ENCODE results near the gene SCAMP1. TPM values are rescaled to one million over a fixed set of nuclear protein-coding genes. Genes with fewer than 3 reads are reported as not detected.

SCAMP1 gene, protein sequence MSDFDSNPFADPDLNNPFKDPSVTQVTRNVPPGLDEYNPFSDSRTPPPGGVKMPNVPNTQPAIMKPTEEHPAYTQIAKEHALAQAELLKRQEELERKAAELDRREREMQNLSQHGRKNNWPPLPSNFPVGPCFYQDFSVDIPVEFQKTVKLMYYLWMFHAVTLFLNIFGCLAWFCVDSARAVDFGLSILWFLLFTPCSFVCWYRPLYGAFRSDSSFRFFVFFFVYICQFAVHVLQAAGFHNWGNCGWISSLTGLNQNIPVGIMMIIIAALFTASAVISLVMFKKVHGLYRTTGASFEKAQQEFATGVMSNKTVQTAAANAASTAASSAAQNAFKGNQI
- 91.0 and 93.0 TPM in 2 replicates for total RNA-seq

GRCh38 chr5:78359831-78360673, at the start of gene SCAMP1:
Gene SCAMP1 (plus strand): TSS chr5:78360617. CDS start chr5:78360672, 55 bp downstream.

Other genes with a start within 250 kb of the SCAMP1 start
- gene AP3B1, start 65.9 kb upstream of the SCAMP1 start, total RNA-seq = 22.9 and 39.6 TPM in 2 replicates

All from tracheal epithelial cell (primary cell).